ENCODE results near the gene FEM1A.
"Not testable (repeated sequence)": the region's sequence is repeated elsewhere in the genome, so short reads cannot be mapped to it uniquely, and the experiment has no call there.

The FEM1A gene

DNA sequence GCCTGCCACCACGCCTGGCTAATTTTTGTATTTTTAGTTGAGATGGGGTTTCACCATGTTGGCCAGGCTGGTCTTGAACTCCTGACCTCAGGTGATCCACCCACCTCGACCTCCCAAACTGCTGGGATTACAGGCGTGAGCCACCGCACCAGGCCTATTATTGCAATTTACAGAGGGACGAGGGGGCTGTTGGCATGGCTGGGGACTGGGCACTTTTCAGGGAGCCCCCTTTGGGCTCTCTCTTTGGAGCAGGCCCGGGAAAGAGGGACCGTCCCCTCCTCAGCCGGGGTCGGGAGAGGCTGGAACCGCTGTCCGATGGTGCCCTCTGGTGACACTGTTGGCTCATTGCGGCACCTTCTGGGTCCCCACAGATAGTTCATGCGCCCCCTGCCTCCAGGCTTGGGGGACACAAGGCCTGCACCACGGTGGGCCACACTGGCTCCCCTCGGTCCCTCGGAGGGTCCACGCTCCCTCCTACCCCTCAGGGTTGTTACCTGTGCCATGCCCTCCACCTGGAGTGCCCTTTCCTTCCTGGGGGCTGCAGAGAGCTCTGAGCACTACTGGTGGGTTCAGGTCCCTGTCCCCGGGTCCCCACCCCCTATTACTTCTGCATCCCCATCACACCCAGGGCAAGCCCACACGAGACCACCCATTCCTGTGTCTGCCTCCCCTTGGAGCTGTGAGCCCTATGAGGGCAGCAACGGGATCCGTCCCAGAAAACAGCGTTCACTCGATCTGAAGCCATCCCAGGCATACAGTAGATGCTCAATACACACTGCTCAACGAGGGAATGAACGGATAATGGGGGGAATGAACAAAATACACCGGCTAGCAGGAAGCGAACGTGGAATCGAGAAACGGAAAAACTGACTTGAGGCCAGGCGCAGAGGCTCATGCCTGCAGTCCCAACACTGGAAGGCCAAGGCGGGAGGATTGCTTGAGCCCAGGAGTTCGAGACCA, 12.5 kb downstream of the FEM1A start:
- no peak overlapping the region for H3K4me3 ChIP-seq (ENCODE audit: low read length)

DNA sequence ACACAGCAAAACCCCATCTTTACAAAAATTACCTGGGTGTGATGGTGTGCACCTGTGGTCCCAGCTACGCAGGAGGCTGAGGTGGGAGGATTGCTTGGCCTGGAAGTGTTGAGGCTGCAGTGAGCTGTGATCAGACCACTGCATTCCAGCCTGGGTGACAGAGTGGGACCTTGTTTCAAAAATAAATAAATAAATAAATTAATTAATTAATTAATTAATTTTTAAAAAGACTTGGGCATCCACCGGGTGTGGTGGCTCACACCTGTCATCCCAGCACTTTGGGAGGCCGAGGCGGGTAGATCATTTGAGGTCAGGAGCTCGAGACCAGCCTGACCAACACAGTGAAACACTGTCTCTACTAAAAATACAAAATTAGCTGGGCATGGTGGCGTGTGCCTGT, 13.6 kb downstream of the FEM1A start:
- not testable (repeated sequence) for H3K4me1 ChIP-seq (ENCODE audit: insufficient read depth, low read length); H3K9me3 ChIP-seq (ENCODE audit: insufficient read depth, low read depth, low read length); H3K36me3 ChIP-seq (ENCODE audit: insufficient read depth, low read depth, low read length); H3K4me3 ChIP-seq (ENCODE audit: low read length); H3K27ac ChIP-seq (ENCODE audit: low read length); H3K9ac ChIP-seq (ENCODE audit: low read depth, low read length); H3K27me3 ChIP-seq (ENCODE audit: insufficient read depth, low read length)

More for the DNA sequence above, 12.5 kb downstream of the FEM1A start:
- no peak overlapping the region for H3K9ac ChIP-seq (ENCODE audit: low read depth, low read length)
- H3K4me1 ChIP-seq (ENCODE audit: insufficient read depth, low read length): no peaks in the 10 kb centered on the region
- H3K9me3 ChIP-seq (ENCODE audit: insufficient read depth, low read depth, low read length): no peaks in the 10 kb centered on the region
- H3K36me3 ChIP-seq (ENCODE audit: insufficient read depth, low read depth, low read length): no peaks in the 10 kb centered on the region
- no peak overlapping the region for H3K27ac ChIP-seq (ENCODE audit: low read length)
- H3K27me3 ChIP-seq (ENCODE audit: insufficient read depth, low read length): no peaks in the 10 kb centered on the region

- no peaks in the 10 kb centered on the region for H3K36me3 ChIP-seq (ENCODE audit: insufficient read depth, low read depth, low read length)
- no peak overlapping the region for H3K4me3 ChIP-seq (ENCODE audit: low read length)
- no peaks in the 10 kb centered on the region for H3K9me3 ChIP-seq (ENCODE audit: insufficient read depth, low read depth, low read length)
- no peaks in the 10 kb centered on the region for H3K27me3 ChIP-seq (ENCODE audit: insufficient read depth, low read length)
- no peak overlapping the region for H3K9ac ChIP-seq (ENCODE audit: low read depth, low read length)
- H3K4me1 ChIP-seq (ENCODE audit: insufficient read depth, low read length): no peaks in the 10 kb centered on the region
- no peak overlapping the region for H3K27ac ChIP-seq (ENCODE audit: low read length)
Observed at GRCh38 chr19:4806384-4806783, 14.8 kb downstream of the FEM1A start.

GRCh38 chr19:4807188-4807587, 15.7 kb downstream of the FEM1A start:
- Histone ChIP-seq H3K9ac (ENCODE audit: low read depth, low read length) (no peak overlapping the region), H3K27me3 (ENCODE audit: insufficient read depth, low read length) (no peaks in the 10 kb centered on the region), H3K4me3 (ENCODE audit: low read length) (no peak overlapping the region), H3K27ac (ENCODE audit: low read length) (no peak overlapping the region), H3K36me3 (ENCODE audit: insufficient read depth, low read depth, low read length) (no peaks in the 10 kb centered on the region), H3K9me3 (ENCODE audit: insufficient read depth, low read depth, low read length) (no peaks in the 10 kb centered on the region), H3K4me1 (ENCODE audit: insufficient read depth, low read length) (no peaks in the 10 kb centered on the region)

- Histone ChIP-seq H3K9ac (ENCODE audit: low read depth, low read length) (no peak overlapping the region), H3K4me3 (ENCODE audit: low read length) (no peak overlapping the region), H3K9me3 (ENCODE audit: insufficient read depth, low read depth, low read length) (no peaks in the 10 kb centered on the region; the same call in 1 of the 2 replicates), H3K36me3 (ENCODE audit: insufficient read depth, low read depth, low read length) (no peaks in the 10 kb centered on the region), H3K27ac (ENCODE audit: low read length) (no peak overlapping the region), H3K27me3 (ENCODE audit: insufficient read depth, low read length) (peaks cover 7% of the 10 kb centered on the region; the same call in 1 of the 2 replicates), H3K4me1 (ENCODE audit: insufficient read depth, low read length) (no peaks in the 10 kb centered on the region)
Observed at GRCh38 chr19:4811328-4812131, 20.0 kb downstream of the FEM1A start.

DNA sequence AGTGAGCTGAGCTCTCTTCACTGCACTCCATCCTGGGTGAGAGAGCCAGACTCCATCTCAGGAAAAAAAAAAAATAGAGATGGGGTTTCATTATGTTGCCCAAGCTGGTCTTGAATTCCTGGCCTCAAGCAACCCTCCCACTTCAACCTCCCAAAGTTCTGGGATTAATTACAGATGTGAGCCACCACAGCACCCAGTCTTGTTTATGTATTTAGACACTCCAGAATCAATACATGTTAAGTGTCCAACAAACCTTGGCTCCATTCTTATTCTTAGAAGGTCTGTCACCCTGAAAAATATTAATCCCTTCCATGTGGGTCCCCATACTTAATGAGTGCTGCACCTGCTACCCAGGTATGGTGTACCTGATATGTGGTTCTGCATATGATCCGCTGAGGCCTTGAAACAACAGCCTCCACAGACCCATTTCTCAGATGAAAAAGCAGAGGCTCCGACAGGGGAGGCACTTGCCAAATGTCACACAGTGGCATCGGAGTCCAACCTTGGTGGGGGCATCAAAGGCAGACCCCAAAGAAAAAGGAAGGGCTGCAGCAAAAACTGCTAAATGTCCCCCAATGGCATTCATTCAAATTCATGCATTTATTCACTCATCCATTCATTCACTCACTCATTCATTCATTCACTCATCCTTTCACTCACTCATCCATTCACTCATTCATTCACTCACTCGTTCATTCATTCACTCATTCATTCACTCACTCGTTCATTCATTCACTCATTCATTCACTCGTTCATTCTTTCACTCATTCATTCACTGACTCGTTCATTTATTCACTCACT, 23.3 kb downstream of the FEM1A start:
- Histone ChIP-seq H3K36me3 (ENCODE audit: insufficient read depth, low read depth, low read length) (no peaks in the 10 kb centered on the region), H3K9ac (ENCODE audit: low read depth, low read length) (no peak overlapping the region), H3K4me1 (ENCODE audit: insufficient read depth, low read length) (no peaks in the 10 kb centered on the region), H3K9me3 (ENCODE audit: insufficient read depth, low read depth, low read length) (no peaks in the 10 kb centered on the region; the same call in 1 of the 2 replicates), H3K27me3 (ENCODE audit: insufficient read depth, low read length) (peaks cover 15% of the 10 kb centered on the region; the same call in 1 of the 2 replicates), H3K4me3 (ENCODE audit: low read length) (no peak overlapping the region), H3K27ac (ENCODE audit: low read length) (no peak overlapping the region)

- H3K36me3 ChIP-seq (ENCODE audit: insufficient read depth, low read depth, low read length): no peaks in the 10 kb centered on the region
- H3K9me3 ChIP-seq (ENCODE audit: insufficient read depth, low read depth, low read length): no peaks in the 10 kb centered on the region; the same call in 1 of the 2 replicates
- peak overlapping the region; percentile 22; the same call in 1 of the 2 replicates for H3K4me3 ChIP-seq (ENCODE audit: low read length)
- no peak overlapping the region for H3K9ac ChIP-seq (ENCODE audit: low read depth, low read length)
- no peak overlapping the region for H3K27ac ChIP-seq (ENCODE audit: low read length)
- peaks cover 15% of the 10 kb centered on the region; the same call in 1 of the 2 replicates for H3K27me3 ChIP-seq (ENCODE audit: insufficient read depth, low read length)
- no peaks in the 10 kb centered on the region for H3K4me1 ChIP-seq (ENCODE audit: insufficient read depth, low read length)
Observed at GRCh38 chr19:4815426-4816201, 24.1 kb downstream of the FEM1A start.

DNA sequence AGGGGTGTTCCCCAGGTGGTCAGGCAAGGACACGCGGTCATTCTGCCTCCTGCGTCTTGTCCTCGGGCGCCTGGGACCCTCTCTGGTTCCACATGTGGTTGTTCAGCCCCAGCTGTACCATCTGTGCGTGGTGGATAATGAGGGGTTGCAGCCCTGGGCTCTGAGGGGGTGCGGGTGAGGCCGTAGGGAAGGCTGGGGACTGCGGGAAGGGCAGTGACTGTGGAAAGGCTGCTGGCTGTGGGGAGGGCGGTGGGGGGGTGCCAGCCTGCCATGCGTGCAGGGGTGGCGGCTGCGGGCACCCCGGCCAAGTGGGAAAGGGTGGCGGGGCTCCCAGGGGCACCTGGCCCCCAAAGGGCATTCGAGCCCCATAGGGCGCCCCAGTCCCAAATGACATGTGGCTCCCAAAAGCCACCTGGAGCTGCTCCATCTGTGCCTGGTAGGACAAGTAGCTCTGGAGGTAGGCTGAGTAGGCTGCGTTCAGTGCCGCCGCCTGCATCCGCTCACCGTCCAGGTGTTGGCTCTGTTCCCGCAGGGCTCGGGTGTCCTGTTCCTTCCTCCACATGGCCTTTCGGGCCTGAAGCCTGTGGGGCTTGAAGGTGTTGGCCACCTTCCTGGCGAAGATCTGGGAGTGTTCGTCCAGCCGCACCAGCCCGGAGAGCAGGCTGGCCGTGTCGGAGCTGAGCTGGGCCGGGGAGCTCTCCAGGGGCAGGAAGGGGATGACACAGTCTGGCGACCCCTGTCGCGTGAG, 24.8 kb downstream of the FEM1A start:
- no peak overlapping the region for H3K9ac ChIP-seq (ENCODE audit: low read depth, low read length)
- peaks cover 15% of the 10 kb centered on the region; the same call in 1 of the 2 replicates for H3K27me3 ChIP-seq (ENCODE audit: insufficient read depth, low read length)
- H3K9me3 ChIP-seq (ENCODE audit: insufficient read depth, low read depth, low read length): no peaks in the 10 kb centered on the region; the same call in 1 of the 2 replicates
- H3K4me3 ChIP-seq (ENCODE audit: low read length): no peak overlapping the region
- H3K27ac ChIP-seq (ENCODE audit: low read length): no peak overlapping the region
- no peaks in the 10 kb centered on the region for H3K36me3 ChIP-seq (ENCODE audit: insufficient read depth, low read depth, low read length)
- H3K4me1 ChIP-seq (ENCODE audit: insufficient read depth, low read length): no peaks in the 10 kb centered on the region

DNA sequence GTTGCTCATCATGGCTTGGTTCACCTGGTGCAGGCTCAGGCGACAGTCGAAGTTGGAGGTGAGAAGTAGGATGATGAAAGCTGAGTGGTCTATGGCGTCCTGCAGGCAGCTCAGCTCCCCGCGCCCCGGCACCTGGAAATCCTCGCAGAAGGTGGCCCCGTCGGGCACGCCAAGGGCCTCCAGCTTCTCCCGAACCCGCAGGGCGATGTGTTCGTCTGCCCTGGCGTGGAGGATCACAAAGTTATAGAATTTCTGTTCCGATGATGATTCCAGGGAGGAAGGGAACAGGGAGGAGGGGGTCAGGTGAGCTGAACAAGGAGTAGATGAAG, 25.4 kb downstream of the FEM1A start:
- Histone ChIP-seq H3K27ac (ENCODE audit: low read length) (no peak overlapping the region), H3K36me3 (ENCODE audit: insufficient read depth, low read depth, low read length) (no peaks in the 10 kb centered on the region)

GRCh38 chr19:4817467-4818277, 26.1 kb downstream of the FEM1A start:
- peaks cover 15% of the 10 kb centered on the region; the same call in 1 of the 2 replicates for H3K27me3 ChIP-seq (ENCODE audit: insufficient read depth, low read length)
- no peaks in the 10 kb centered on the region for H3K36me3 ChIP-seq (ENCODE audit: insufficient read depth, low read depth, low read length)
- no peak overlapping the region for H3K9ac ChIP-seq (ENCODE audit: low read depth, low read length)
- H3K4me1 ChIP-seq (ENCODE audit: insufficient read depth, low read length): no peaks in the 10 kb centered on the region
- no peak overlapping the region for H3K27ac ChIP-seq (ENCODE audit: low read length)
- no peak overlapping the region for H3K4me3 ChIP-seq (ENCODE audit: low read length)
- no peaks in the 10 kb centered on the region; the same call in 1 of the 2 replicates for H3K9me3 ChIP-seq (ENCODE audit: insufficient read depth, low read depth, low read length)

More for the DNA sequence above, 25.4 kb downstream of the FEM1A start:
- H3K4me1 ChIP-seq (ENCODE audit: insufficient read depth, low read length): no peaks in the 10 kb centered on the region
- H3K27me3 ChIP-seq (ENCODE audit: insufficient read depth, low read length): peaks cover 15% of the 10 kb centered on the region; the same call in 1 of the 2 replicates
- H3K9me3 ChIP-seq (ENCODE audit: insufficient read depth, low read depth, low read length): no peaks in the 10 kb centered on the region; the same call in 1 of the 2 replicates
- H3K9ac ChIP-seq (ENCODE audit: low read depth, low read length): no peak overlapping the region
- no peak overlapping the region for H3K4me3 ChIP-seq (ENCODE audit: low read length)
